GM18526 (cell line): ENCODE data around the gene ALG12.

Experiments used
- POLR2A ChIP-seq: IDR thresholded peaks from 3 replicates; pipeline ENCODE4 v1.6.1; 2011; ENCODE audit not compliant: insufficient read length; ENCODE audit errors: extremely low read depth

The ALG12 gene

DNA sequence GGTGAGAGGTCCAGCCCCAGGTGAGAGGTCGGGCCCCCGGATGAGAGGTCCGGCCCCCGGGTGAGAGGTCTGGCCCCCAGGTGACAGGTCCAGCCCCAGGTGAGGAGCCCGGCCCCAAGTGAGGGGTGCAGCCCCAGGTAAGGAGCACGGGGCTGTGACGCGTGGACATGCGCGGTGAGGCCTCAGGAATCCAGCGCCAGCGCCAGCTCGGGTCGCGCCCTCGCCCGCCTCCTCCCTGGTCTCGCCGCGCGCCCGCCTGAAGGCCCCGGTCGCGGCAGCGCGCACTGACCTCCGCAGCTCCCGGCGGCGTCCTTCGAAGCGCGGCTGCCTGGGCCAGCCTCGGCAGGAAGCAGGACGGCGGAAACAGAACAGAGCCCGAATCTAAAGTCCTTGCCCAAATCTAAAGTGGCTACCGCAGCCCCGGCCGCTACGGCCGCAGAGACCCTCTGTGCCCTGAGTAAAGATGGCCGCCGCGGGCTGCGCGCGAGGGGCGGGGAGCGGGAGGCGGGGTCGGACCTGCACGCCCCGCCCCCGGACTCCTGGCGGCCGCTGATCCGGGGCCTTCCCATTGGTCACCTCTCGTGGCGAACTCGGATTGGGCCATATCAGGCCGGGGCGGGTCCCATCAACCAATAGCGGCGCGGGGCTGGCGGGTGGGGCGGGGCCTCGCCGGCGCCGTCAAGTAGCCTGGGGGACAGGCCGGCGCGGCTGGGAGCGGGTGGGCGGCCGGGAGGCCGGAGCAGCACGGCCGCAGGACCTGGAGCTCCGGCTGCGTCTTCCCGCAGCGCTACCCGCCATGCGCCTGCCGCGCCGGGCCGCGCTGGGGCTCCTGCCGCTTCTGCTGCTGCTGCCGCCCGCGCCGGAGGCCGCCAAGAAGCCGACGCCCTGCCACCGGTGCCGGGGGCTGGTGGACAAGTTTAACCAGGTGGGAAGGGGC lies at the start of gene ALG12, which contains the start of gene CRELD2:
Gene ALG12, minus strand, starts transcription at position 465 of the 937 bp plus-strand sequence. CDS start 4,673 bp downstream, outside the sequence.
Gene CRELD2, plus strand, starts transcription at position 661 of the 937 bp plus-strand sequence. Its CDS starts 136 bp downstream, at position 797.
- peak; percentile 80 for TF ChIP-seq POLR2A

DNA sequence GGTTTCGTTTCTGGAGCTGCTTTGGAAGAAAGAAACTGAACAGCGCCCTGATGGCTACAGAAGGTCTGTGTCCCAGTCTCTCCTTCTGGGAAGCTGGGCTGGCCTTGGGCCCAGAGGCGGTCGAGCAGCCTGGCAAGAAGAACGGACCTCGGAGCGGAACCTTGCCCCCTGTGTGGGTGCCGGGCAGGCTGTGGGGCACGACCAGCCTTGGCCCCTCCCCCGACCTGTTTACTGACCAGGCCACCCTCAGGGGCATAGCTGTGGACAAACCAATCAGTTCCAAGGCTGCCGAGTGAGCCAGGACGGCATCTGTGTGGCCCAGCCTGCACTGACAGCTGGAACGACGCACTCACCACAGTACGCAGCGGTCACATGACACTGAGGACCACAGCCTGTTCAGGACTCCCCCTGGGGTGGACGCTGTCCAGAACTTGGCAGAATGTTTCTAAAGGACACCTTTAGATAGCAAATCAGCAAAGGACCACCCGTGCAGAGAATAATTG lies 49.5 kb upstream of the ALG12 start:
- no peak for TF ChIP-seq POLR2A

DNA sequence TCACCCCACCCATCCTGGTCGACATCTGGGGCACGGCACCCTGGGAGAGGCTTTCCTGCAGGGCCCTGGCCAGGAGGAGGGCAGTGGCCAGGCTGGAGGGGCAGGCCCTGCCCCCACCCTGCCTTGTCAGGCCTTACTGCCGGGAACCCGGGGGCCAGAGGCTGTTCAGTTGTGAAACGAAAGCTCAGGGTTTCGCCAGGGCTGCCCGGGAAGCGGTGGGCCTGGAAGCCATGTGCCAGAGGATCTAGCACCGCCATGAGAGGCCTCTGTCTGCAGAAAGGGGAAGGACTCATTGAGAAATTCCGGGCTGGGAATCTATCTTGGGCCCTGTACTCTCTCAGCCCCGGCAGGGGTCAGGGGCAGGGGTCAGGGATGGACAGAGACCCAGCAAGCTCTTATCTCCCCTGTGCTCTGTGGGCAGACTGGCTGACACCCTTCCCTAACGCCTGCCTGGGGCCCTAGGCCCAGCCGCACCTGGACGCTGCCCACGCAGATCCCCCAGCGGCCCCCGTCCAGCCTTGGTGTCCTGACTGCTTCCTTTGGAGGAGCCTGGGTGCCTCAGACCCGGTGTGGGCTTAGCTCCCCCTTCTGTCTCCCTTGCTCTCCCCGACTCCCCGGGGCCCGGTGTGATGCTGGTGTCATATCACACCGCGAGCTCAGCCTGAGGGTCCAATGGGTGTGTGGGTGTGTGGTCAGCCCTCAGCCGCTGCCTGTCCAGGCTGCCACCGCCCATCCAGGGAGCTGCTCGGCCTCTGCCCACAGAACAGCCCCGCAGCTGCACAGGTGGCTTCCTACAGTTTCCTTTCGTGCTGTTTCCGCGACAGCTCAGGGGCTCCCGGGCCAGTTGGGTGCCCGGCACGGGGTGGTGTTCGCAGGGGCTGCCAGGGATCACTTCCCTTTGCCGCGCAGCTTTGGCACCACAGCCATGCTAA lies 48.8 kb upstream of the ALG12 start:
- TF ChIP-seq POLR2A = no peak

DNA sequence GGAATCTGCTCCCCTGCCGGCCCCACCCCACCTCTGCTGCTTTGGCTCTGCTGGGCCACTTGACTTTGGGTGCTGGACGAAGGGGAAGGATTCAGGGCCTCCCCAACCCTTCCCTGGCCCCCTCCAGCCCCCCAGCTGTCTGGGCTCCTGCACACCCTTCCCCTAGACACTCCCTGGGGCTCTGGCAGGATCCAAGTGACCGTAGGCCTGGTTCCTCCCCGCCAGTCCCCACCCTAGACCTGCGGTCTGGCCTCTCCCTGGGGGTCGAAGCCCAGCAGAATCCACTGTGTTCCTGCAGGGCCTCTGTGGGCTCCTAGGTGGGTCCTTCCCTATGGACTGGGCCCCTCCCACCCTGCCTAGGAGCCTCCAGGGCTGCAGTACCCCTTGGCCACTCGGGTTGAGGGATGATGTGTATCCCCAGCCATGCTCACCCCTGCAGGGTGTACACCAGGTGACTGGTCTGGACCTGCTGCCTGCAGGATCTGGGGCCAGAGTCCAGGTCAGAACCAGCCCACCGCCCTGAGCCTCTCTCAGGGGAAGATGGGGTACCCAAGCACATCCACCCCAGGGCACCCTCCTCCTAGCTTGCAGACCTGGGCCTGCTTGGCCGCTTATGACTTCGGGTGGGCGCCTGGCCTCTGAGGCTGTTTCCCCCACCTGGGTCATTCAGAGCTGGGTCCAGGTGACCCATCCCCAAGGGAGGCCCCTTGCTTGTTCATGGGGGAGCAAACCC lies 48.0 kb upstream of the ALG12 start:
- TF ChIP-seq POLR2A = no peak

DNA sequence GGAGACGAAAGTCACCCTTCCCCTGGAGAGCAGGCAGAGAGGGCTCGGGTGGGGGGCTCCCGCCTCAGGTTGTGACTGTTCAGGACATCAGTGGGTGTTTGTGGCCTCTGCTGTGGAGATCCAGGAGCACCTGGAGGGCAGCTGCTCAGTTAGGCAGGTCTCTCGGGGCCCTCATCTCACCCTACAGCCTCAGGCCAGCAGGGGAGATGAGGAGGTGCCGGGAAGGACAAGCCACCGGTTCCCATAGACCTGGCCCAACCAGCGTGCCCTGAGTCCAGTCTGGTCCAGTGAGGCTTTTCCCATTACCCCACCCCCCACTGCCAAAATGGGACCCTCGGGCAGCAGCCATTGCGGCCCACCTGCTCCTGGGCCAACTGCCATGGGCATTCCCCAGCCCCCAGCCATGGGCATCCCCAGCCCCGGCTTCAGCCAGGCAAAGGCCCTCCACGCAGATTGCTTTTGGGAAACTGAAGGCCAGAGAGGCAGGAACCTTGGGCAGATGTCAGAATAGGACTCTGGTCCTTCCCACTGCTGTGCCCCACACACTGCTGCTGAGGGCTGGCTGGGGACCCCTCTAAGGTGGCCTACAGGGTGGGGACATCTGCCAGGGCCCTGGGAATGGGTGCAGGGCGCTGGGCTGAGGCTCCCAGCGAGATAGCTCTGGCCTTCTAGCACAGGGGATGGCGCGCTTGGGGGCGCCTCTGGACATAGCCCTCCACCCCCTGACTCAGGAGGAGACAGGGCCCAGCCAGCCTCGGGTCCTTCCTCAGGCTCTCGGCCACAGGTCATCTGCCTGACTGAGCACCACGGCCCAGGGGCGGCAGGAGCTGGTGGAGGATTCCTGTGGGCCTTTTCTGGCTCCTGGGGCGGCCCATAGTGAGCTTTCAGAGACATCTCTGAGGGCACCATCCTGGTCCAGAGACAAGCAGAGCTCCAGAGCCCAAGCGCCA lies 47.1 kb upstream of the ALG12 start:
- no peak for TF ChIP-seq POLR2A

DNA sequence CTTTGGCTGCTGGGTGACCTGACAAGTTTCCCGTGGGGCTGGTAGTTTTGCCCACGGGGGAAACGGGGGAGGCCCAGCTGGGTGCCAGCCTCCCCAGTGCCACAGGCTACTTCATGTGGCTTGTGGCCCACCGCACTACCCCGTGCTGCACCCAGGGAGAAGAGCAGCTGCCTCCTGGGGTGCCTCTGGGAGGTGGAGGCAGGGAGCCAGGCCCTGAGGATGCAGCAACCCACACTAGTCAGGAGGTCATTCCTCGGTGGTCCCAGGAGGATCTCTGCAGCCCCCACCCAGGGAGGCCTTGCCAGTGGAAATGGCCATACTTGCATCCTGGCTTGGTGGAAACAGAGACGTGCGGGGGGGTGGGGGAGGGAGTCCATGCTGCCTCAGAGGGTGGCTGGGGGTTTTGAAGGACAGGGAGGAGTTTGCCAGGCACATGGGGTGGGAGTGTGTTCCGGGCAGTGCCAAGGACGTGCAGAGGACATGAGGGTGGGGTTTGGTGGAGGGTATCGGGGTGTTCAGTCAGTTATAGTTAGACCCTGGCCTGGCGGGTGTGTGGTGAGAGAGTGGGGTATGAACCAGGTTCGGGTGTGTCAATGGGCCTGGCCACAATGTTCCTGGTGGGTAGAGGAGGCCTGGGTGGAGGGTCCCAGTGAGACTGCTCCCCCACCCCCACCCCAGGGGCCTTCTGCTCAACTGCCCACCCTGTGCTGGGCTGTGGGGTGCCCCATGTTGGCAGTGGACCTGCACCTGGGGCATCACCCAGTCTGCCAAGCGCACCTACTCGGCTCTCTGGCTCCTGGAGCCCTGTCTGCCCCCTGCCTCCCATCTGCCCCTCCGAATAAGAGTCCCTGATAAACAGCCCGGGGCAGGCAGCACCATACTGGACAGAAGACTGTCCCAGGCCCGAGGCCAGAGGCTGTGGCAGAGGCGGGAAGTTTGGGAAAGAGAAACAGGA lies 46.2 kb upstream of the ALG12 start:
- no peak for TF ChIP-seq POLR2A

DNA sequence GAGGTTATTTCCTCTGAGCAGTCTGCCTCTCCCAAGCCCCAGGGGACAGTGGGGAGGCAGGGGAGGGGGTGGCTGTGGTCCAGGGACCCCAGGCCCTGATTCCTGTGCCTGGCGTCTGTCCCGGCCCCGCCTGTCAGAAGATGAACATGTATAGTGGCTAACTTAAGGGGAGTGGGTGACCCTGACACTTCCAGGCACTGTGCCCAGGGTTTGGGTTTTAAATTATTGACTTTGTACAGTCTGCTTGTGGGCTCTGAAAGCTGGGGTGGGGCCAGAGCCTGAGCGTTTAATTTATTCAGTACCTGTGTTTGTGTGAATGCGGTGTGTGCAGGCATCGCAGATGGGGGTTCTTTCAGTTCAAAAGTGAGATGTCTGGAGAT lies 45.4 kb upstream of the ALG12 start:
- no peak for TF ChIP-seq POLR2A

DNA sequence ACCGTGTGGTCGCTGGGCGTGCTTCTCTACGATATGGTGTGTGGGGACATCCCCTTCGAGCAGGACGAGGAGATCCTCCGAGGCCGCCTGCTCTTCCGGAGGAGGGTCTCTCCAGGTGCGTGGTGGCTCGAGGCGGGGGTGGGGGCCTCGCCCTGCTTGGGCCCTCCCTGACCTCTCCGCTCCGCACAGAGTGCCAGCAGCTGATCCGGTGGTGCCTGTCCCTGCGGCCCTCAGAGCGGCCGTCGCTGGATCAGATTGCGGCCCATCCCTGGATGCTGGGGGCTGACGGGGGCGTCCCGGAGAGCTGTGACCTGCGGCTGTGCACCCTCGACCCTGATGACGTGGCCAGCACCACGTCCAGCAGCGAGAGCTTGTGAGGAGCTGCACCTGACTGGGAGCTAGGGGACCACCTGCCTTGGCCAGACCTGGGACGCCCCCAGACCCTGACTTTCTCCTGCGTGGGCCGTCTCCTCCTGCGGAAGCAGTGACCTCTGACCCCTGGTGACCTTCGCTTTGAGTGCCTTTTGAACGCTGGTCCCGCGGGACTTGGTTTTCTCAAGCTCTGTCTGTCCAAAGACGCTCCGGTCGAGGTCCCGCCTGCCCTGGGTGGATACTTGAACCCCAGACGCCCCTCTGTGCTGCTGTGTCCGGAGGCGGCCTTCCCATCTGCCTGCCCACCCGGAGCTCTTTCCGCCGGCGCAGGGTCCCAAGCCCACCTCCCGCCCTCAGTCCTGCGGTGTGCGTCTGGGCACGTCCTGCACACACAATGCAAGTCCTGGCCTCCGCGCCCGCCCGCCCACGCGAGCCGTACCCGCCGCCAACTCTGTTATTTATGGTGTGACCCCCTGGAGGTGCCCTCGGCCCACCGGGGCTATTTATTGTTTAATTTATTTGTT lies 44.8 kb upstream of the ALG12 start:
- no peak for TF ChIP-seq POLR2A

DNA sequence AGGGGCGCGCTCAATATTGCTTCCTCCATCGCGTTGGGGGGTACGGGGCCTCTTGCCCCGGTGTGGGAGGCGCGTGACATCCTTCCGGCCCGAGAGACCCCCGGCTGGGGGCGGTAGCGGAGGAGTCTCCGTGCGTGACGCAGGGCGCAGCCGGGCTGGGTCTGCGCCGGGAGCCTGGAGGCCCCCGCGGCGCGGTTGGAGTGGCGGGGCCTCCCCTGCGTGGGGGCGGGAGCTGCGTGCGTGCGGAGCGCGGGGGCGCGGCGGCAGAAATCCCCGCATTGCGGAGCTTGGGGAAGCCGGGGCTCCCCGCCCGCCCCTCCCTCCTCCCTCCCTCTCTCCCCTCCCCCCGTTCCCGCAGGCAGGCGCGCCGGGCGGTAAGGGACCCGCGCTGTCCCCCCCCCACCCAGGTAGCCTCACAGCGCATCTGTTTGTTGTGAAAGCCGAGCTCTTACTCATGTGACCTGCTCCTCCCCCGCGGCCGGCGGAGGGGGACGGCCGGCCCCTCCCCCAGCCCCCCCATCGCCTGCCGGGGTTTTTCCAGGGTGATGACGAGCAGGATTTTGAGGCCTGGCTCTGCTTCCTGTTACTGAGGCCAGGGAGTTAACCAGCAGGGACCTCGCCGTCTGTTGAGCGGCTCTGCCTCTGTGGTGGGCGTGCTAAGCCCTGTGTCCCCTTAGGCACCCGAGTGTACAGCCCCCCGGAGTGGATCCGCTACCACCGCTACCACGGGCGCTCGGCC lies 43.9 kb upstream of the ALG12 start:
- peak; percentile 46 for TF ChIP-seq POLR2A

DNA sequence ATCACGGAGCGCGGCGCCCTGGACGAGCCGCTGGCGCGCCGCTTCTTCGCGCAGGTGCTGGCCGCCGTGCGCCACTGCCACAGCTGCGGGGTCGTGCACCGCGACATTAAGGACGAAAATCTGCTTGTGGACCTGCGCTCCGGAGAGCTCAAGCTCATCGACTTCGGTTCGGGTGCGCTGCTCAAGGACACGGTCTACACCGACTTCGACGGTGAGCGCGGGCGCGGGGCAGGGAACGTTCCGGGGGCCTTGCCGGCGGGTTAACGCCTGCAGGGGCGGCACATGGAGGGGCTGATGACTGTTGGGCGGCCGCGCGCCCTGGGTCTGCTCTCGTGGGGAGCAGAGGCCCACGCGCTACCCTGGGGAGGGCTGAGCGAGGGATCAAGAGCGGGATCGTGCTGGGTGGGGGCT lies 43.4 kb upstream of the ALG12 start:
- TF ChIP-seq POLR2A = no peak

DNA sequence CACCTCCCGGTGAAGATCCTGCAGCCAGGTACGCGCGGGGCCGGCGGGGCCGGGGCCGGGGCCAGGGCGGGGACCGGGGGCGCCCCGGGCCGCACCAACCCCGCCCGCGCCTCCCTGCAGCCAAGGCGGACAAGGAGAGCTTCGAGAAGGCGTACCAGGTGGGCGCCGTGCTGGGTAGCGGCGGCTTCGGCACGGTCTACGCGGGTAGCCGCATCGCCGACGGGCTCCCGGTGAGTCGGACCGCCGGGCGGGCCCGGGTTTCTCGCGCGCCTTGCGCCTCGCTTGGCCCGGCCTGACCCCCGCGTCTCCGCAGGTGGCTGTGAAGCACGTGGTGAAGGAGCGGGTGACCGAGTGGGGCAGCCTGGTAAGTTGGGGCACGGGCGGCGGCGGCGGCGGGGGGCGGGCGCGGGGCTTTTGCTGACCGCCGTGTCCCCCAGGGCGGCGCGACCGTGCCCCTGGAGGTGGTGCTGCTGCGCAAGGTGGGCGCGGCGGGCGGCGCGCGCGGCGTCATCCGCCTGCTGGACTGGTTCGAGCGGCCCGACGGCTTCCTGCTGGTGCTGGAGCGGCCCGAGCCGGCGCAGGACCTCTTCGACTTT lies 42.9 kb upstream of the ALG12 start:
- no peak for TF ChIP-seq POLR2A
